Activated CD8-positive, alpha-beta memory T cell treated with anti-CD3 and anti-CD28 coated beads for 48 hours (primary cell): ENCODE results near the gene LYZ.

ENCODE experiments used
- DNase-seq, 3 experiments: peaks; one replicate each; pipeline ENCODE4 v3.0.0-alpha.2; 2020; ENCODE audit warnings: low read depth in 2 of 3, low spot score in 2 of 3

Gene LYZ

DNA sequence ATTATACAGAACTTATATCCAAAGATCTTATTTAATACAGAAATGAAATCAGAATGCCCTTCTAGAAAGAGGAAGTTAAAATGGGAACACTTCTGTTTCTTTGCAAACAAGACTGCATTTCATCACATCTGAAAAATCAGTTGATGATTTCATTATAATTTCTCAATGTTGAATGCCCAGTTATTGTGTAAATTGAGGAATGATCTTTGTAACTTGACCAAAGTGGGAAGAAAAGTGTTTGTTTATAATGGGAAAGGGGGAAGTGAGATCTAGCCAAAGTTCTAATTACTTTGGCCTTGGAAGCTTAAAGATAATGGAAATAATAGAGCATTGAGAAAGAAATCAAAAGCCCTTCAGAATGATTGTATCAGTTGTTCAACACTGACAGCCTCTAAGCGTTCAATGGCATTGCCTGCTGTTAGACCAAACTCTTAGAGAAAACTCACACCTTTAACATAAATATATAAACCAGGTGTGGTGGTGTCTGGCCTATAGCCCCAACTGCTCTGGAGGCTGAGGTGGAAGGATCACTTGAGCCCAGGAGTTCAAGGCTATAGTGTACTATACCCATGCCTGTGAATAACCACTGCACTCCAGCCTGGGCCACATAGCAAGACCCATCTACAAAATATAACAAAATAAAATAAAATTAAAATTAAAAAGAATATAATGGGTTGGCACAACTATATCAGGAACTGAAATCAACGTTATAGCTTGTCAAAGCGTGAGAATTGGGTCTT lies 9.9 kb upstream of the LYZ start:
- DNase-seq = no peak

DNA sequence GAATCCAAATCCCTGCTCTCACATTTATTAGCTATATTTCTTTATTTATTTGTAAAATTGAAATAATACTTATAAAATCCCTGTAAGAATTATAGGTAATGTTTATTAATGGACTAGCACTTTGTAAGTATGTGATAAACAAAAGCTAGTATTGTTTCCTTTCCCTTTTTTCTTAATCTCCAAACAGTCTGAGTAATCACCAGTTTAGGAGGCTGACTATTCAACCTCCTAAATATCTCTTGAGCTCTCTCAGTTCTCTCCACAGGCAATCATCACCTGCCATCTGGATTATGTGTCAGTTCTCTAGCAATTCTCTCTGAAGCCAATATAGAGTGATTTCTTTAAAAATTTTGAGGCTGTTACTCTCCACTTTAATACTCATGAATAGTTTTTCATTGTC lies 9.2 kb upstream of the LYZ start:
- DNase-seq = no peak

DNA sequence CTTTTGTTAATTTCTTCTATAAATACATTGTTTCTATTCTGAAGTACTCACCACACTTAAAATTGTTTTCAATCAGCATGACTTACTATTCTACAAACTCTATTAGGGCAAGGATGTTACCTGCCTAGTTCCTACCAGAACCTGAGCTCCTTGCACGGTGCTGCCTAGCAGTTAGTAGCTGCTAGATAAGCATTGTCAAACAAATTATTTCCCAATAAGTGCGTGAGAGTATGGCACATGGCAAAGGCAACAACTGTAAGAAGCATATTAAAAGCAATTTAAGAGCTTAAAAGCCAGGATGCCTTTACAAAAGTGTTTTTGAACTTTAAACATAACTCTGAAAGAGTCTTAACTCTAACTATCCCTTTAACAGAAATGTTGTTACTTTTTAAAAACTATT lies 8.2 kb upstream of the LYZ start:
- no peak for DNase-seq

DNA sequence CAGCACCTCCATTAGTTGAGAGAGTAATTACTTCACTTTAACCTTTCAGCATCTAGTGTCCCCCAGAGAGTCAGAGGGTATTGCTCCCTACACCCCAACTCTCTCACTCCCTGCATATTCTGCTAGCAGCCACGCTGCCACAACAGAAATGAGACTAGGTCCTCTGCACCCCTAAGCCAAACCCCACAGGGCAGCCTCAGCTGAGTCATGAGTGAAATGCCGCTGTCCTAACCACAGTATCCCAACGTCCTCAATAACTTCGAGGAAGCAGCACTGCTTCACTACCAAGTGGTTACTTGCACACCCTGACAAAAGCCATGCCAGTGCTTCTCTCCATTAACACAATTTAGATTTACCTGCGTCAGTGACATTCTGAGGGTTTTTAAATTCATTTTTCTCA lies 6.9 kb upstream of the LYZ start:
- DNase-seq = no peak

DNA sequence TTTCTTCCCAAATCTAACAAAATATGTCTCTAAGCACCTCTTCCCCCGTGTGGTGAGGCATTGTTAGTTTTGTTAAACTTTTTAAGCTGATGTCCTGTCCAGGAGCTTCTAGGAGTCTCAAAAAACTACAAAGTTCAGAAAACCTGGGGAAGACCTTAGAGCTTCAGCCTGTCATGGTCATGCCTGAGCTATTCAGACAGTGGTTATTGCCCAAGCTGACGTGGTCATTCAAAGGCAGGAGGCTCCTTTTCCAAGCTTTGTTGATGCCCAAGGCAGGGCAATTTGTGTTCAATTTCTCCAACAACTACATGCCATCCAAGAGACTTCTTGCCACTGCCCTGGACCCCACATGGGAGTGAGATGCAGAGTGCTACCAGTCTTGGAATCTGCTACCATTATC lies 5.8 kb upstream of the LYZ start:
- DNase-seq = no peak

DNA sequence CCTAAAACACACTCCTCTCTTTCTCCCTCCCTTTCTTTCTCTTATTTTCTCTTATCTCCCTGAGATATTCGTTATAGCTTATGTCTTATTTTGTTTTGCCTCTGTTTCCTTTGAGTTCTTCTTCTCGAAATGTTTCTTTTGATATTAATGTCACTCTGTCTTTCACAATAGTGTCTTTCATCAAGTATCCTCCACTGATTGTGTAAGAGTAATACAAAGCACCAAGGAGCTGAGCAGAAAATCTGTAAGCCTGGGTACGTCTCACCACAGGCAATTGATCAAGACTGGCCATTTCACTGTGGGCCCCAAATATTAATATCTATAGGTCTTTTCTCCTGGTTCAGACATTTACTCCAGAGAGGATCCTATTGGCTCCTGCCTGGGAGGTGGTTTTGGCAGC lies 4.8 kb upstream of the LYZ start:
- DNase-seq = no peak

DNA sequence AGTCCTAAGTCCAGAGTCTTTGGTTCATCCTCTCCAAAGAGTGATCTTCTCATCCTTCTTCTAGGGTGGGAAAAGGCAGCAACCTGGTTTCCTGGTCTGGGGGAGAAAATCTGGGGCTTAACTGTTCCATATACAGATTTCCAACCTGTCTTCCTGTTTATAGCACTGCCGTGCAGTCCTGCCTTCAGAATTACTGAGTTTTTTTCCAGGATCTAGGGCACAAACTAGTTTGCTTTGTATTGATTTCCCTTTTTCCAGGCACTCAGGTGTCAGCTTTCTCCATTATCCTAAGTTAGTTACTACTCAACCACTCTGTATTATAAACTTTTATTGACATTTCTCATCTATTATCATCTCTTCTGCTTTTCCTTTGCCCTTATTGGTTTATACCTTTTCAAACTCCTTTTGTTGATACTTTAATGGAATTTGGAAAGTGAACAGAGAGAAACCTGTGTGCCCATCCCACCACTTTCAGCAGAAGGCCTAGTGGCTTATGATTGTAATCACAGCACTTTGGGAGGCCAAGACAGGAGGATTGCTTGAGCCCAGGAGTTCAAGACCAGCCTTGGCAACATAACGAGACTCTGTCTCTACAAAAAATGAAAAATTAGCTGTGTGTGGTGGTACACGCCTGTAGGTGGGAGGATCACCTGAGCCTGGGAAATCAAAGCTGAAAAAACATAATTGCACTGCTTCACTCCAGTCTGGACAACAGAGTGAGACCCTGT lies 4.1 kb upstream of the LYZ start:
- no peak for DNase-seq

DNA sequence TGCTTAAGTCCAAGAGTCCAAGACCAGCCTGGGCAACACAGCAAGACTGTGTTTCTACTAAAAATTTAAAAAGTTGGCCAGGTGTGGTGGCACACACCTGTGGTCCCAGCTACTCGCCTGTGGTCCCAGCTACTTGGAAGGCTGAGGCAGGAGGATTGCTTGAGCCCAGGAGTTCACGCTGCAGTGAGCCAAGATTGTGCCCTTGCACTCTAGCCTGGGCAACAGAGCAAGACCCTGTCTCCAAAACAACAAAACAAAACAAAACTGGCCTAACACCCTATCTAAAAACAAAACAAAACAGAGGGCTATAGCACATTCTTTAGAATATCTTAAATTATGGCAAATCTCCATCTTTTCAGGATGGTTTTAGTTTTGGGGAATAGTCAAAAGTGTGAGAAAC lies 3.1 kb upstream of the LYZ start:
- DNase-seq = no peak

DNA sequence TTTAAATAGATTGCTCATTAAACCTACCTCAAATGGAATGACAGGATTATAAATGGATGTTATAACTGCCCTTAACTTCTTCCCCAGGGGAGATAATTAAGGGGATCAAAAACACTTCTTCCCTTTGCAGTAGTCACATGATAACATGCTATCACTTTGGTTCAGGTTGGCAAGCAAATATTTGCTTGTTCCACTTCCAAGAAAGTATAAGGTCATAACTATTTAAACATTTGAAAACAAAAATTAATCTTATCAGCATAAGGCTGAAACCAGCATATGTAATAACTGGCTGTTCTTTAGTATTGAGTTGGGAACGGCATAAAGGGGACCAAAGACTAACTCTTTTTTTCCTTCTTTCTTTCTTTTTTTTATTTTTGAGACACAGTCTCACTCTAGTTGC lies 2.4 kb upstream of the LYZ start:
- no peak for DNase-seq

DNA sequence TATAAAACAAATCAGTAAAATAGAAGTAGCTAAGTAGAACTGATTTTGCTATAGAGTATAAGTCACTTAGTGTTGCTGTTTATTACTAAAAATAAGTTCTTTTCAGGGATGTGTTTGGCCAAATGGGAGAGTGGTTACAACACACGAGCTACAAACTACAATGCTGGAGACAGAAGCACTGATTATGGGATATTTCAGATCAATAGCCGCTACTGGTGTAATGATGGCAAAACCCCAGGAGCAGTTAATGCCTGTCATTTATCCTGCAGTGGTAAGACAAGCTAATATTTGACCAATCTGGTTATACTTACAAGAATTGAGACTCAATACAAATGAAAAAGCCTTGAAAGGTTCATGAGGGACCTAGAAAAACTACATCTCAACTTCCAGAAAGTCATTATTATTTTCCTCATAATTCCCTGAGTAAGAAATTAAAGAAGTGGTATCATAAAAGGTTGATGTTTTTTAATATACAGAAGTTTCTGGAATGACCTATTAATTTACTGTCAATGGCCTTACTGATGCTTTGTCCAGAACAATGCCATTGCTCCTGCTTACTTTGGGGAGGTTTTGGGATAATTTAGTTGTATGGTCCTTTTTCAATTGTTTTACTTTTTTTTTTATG lies 1.9 kb downstream of the LYZ start:
- no peak for DNase-seq

DNA sequence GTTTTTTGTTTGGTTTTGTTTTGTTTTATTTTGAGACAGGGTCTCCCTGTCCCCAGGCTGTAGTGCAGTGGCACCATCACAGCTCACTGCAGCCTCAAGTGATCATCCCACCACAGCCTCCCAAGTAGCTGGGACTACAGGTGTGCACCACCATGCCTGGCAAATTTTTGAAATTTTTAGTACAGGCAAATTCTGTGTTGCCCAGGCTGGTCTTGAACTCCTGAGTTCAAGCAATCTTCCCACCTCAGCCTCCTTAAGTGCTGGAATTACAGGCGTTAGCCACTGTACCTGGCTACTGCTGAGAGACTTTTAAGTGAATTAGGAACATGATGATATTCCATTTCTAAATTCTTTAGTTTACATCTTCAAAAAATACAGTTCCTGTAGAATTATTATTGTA lies 2.6 kb downstream of the LYZ start:
- DNase-seq = no peak

DNA sequence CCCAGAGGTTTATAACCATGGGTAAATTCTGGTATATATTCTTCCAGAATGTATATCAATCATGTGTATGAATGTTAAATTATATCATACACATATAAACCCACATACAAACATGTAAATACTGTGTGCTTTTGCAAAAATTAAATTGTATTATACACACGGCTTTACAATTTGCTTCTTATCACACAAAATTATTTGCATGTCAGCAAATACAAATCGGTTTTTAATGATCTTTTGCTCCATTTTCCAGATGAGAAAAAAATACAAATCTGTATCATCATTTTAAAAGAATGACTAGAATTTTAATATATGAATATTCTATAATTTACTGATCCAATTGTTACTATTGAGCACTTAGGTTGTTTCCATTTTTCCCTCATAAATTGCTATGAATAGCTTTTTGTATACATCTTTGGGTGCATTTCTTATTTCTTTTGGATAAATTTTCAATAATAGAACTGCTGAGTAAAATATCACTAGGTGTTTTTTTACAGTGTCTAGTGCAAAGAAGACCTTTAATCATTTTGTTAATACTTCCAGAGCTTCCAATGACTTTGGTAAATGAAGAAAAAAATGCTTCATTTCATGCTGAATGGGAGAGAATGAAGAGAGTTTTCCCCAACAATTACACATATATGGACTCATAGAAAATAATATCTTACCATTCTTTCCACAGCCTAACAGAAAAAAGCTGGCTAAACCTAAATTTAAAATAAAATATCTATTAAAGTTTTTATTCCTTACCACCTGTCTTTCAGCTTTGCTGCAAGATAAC lies 3.5 kb downstream of the LYZ start:
- DNase-seq = no peak

DNA sequence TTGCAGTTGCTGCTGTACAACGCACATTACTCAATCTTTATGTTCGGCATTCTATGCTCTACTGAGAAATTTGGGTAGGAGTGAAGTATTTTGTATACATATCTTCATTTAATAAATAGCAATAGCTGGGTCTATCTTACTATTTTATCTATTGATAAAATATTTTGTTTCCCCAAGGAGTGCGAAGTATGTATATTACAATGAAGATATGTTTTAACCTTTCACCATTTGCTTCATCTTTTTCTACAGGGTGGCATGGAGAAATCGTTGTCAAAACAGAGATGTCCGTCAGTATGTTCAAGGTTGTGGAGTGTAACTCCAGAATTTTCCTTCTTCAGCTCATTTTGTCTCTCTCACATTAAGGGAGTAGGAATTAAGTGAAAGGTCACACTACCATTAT lies 4.7 kb downstream of the LYZ start:
- no peak for DNase-seq

DNA sequence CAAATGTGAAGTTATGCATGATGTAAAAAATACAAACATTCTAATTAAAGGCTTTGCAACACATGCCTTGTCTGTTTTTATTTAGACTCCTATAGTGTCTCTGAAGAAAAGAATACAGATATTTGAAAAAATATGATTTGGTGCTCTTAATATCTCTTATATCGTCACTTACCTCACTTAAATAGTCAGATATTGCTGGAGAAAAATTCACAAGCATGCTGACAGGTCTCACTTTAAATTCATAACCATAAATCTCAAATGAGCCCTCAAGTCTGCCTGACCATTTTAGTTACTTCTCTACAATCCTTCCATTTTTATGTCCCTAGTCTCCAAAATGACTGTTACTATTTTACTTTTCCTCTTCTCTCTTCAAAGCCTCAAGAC lies 6.0 kb downstream of the LYZ start:
- DNase-seq = no peak

DNA sequence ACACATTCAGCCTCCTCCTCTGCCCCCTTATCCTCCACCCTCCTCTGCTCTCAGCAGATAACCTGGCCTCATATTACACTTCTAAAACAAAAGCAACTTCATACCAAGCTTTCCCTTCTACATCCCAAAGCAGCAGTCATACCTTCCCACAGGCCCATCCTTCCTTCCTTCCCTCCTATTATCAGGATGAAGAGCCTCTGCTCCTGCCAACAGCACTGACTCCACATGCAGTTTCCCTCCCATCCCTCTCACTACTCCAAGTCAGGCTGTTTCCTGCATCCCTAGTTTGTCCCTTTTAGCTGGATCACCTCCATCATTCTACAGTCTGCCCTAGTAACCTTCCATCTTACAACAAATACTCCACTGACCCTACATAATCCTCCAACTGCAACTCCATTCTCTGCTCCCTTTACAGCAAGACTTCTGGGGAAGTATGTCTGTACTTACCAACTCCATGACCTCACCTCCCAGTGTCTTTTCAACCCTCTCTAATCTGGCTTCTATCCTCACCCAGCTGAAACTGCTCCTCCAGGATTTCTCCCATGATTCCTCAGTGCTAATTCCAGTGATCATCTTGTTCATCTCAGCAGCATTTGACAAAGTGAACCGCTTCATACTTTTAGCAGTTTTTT lies 6.5 kb downstream of the LYZ start:
- no peak for DNase-seq

DNA sequence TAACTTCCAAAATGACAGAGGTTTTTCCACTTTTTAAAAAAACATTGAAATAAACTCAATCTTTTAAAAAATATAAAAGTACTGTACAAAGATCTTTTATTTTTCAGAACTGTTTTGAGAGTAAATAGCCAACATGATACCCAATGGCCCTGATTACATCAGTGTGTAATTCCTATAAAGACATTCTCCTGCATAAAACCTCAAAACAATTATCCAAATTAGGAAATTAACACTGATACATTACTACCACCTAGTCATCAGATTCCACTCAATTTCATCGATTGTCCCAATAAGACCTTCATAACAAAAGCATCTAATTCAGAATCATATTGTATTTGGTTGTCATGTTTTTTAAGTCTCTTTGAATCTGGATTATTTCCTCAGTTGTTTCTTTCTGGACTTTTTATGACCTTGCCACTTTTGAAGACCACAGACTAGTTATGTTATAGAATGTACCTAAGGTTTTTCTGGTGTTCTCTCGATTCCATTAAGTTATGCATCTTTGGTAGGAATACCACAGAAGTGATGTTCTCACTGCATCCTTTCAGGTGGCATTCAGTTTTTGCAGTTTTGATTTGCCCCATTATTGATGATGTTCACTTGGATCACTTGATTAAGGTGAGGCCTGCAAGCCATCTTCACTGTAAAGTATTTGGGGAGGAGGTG lies 7.3 kb downstream of the LYZ start:
- no peak for DNase-seq

DNA sequence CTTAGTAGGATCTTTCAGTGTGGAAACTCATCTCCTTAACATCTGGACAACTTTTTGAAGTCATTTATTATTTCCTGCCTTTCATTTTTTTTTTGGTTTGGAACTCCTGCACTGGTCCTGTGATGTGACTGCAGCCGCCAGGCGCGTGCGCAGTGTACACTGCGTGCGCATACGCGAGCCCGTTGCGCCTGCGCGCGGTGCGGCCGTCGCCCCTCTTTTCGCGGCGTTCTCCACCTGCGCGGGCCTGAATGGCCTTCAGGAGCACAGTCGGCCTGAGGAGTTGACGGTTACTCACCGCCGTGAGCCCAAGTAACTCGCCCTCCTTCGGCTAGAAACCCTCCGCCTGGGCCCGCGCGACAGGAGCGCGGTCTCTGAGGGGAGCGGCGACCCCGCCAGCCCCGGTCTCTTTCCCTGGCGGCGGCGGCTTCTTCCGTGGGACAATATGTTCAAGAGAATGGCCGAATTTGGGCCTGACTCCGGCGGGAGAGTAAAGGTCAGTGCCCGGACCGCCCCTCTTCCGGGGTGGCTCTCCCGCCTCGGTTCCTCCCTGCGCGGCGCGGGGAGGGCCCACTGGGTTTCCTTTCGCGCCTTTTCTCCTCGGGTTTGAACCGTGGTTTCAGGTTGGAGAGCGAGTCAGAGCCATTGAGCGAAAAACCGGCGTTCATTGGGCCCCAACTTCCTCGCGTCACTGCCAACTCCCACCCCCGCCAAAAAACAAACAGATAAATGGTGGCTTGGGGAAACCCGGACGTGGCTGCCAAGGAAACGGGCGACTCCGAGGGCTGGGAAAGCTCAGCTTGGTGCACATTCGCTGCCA lies 11.6 kb downstream of the LYZ start, which contains the start of gene YEATS4:
TSS of gene YEATS4 (plus strand) at position 213 of the 817 bp plus-strand sequence. CDS start at position 443, 230 bp downstream.
- DNase-seq = peak; percentile 65 to 81 (median 67)

DNA sequence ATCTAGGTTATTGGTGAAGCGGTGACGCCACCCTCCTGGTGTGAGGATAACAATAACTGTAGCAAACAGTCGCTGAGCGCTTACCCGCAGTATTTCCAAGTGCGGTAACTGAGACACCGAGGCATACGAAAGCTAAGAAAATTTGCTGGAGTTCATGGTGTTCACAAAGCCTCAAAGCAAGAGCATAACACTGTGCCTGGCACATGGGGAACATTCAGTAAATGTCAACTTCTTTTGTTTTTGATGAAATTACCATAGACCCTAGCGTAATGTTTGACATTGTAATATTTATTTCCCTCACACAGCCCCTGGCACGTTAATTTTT lies 12.1 kb downstream of the LYZ start:
- DNase-seq = no peak

DNA sequence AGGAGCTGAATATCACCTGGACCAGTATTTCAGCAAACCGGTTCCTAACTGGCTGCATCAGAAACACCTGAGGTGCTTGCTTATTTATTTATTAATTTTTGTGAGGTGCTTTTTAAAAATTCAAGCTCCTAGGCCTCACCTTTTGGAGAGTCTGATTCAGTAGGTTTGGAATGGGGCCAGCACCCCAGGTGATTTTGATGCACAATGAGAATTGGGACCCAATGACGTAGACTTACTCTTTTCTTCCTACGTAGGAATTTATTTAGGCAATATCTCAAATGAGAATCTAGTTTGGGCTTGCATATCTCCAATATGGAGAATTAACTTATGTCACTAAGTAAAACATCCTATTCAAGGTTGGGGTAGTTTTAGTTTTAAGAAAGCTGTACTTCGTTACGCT lies 18.6 kb downstream of the LYZ start:
- DNase-seq = no peak

DNA sequence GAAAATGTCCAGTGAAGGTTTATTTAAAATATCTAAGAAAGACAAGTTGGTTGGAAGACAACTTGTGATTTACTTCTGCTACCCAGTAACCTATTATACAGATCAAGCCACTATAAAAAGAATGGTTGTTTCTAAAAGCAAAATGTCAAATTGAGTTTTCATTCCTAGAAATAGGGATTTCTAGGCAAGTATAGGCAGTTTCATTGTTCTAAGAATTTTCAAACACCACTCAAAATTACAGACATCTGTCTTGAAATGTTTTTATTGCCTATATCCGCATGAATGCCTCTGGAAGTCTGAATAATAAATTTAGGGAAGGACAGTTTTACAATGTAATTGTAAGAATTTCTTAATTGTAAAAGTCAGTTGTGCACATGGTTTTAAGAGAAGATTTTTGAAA lies 20.0 kb downstream of the LYZ start:
- DNase-seq = no peak
